Activated naive CD8-positive, alpha-beta T cell treated with anti-CD3 and anti-CD28 coated beads, Interleukin-2, amount 50 U/mL, for 24 hours (primary cell): ENCODE results near the gene KMT2D.

ENCODE experiments used
- ATAC-seq: fragments of 150-1000 bp; cut with Tn5 transposase; one replicate; pipeline ENCODE4 v1.10.0; 2021
- DNase-seq: peaks from one replicate; pipeline ENCODE4 v3.0.0; 2021
- H3K27ac Mint-ChIP-seq: one replicate; pipeline ENCODE4 v1.8.0; 2021; ENCODE audit warnings: mild to moderate bottlenecking, mixed read lengths
- H3K27me3 Mint-ChIP-seq: one replicate; pipeline ENCODE4 v1.8.0; 2021; ENCODE audit warnings: mixed read lengths
- H3K36me3 Mint-ChIP-seq: one replicate; pipeline ENCODE4 v1.8.0; 2021; ENCODE audit warnings: low read depth, mixed read lengths
- H3K4me1 Mint-ChIP-seq: one replicate; pipeline ENCODE4 v1.8.0; 2021; ENCODE audit warnings: mixed read lengths
- H3K4me3 Mint-ChIP-seq: one replicate; pipeline ENCODE4 v1.8.0; 2021; ENCODE audit warnings: mild to moderate bottlenecking, moderate library complexity, mixed read lengths
- H3K9me3 Mint-ChIP-seq: one replicate; pipeline ENCODE4 v1.8.0; 2021; ENCODE audit warnings: mixed read lengths

KMT2D gene

DNA sequence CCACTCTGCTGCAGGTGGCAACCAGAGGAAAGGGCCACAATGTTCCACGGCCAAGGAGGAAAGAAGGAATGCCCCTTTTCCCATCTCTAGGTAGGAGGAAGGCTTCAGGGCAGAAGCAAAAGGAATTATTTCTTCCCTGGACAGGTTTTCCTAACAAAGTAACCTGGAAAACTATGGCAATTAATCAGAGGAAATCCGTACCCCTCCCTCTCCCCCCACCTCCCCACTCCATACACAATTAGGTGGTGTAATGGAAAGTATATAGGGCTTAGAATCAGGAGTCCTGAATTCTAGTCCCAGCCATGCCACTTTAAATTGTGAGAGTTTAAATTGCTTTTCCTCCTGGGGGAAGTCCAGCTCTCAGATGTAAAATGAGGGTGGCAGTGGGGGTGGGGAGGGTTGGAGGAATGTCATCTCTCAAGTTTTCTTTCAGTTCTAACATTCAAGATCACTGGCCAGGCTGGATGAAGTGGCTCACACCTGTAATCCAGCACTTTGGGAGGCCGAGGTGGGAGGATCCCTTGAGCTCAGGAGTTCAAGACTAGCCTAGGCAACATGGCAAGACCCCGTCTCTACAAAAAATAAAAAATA lies 32.3 kb upstream of the KMT2D start:
- ATAC-seq (no peak), DNase-seq (no peak)
- no peak overlapping the region for H3K4me3 Mint-ChIP-seq
- H3K27me3 Mint-ChIP-seq, result peaks cover 61% of the 10 kb centered on the region
- H3K4me1 Mint-ChIP-seq, result peaks cover 51% of the 10 kb centered on the region
- H3K36me3 Mint-ChIP-seq, result peaks cover 5% of the 10 kb centered on the region
- no peaks in the 10 kb centered on the region for H3K9me3 Mint-ChIP-seq
- no peak overlapping the region for H3K27ac Mint-ChIP-seq

DNA sequence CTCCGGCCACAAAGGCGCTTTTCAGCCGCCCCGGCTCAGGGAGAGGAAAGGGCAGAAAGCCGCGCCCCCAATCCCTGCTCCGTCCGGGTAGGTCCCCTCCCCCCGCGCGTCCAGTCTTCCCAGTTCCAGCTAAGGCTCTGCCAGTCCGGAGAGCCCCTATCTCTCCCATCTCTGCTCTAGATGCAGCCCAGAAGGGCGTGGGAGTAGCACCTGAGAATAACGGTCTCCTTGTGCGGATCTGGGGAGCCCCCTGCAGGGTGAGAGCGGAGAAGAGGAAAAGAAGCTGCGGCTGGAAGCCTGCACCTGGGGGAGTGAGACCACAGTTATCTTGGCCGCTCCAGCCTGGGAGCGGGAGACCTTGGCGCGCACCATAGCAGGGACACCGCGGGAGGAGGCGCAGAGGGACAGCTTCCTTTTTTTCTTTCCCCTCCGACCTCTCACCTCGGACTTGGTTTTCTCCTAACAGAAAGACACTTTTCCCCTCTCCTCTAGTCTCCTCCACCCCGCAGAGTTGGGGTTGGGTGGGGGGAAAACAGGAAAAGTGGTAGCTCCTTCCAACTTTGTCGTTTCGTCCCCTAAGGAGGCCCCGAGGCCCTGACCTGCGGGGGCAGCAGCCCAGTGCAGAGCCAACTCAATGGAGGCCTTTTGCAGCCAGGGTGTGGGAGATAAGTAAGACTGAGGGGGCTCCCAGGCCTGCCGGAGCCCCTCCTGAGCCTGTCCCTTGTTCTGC lies 31.7 kb upstream of the KMT2D start:
- Mint-ChIP-seq H3K36me3 (peaks cover 5% of the 10 kb centered on the region), H3K9me3 (no peaks in the 10 kb centered on the region), H3K4me3 (peak overlapping the region; percentile 8), H3K4me1 (peaks cover 56% of the 10 kb centered on the region), H3K27ac (no peak overlapping the region), H3K27me3 (peaks cover 61% of the 10 kb centered on the region)
- DNase-seq (peak; percentile 70), ATAC-seq (peak; percentile 31)

DNA sequence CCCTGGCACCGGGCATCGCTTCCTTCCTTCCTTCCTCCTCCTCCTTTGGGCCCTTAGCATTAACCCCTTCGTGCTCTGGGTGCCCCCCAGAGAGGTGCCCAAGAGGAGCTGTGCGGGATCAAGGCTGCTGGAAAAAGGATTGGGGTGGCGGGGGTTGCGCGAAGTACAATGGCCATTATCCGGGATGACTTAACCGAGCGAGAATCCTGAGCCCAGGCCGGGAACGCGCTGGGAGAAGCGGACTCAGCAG lies 31.2 kb upstream of the KMT2D start:
- H3K4me1 Mint-ChIP-seq, result peaks cover 56% of the 10 kb centered on the region
- no peak overlapping the region for H3K27ac Mint-ChIP-seq
- no peak for ATAC-seq
- no peak overlapping the region for H3K4me3 Mint-ChIP-seq
- DNase-seq, result no peak
- H3K36me3 Mint-ChIP-seq, result peaks cover 5% of the 10 kb centered on the region
- H3K27me3 Mint-ChIP-seq, result peaks cover 61% of the 10 kb centered on the region
- no peaks in the 10 kb centered on the region for H3K9me3 Mint-ChIP-seq

DNA sequence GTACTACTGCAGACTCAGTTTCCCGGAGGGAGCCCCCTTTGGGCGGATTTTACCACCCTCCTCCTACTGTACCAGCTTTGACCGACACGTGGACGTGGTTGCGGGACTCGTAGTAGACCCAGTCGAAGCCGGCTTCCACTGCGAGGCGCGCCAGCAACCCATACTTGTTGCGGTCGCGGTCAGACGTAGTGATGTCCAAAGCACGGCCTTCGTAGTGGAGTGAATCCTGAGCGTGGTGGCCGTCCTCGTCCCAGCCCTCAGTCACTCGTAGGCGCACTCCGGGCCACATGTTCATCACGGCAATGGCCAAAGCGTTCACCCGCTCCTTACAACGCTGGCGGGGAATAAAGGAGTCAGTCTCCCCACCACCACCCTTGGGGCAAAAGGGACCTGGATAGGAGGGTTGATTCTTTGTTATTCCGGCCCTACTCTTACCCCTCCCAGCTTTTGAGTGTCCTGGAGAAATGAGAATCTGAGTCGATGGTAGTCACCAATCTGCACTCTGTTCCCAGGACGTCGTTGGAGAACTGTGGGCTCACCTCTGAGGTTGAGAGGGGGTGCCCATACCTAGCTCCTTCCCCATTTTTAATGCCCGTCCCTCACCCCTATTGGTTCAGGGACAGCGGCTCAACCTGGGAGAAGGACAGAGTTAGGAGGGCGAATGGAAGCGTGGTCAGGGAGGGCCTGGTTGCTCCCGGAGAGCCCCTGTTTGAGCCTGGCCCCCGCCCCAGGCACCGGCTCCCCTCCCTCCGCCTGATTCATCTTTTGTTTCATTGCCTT lies 30.7 kb upstream of the KMT2D start:
- Mint-ChIP-seq H3K4me1 (peaks cover 56% of the 10 kb centered on the region), H3K36me3 (peaks cover 3% of the 10 kb centered on the region), H3K9me3 (no peaks in the 10 kb centered on the region), H3K4me3 (no peak overlapping the region), H3K27me3 (peaks cover 61% of the 10 kb centered on the region), H3K27ac (no peak overlapping the region)
- ATAC-seq (no peak), DNase-seq (no peak)

DNA sequence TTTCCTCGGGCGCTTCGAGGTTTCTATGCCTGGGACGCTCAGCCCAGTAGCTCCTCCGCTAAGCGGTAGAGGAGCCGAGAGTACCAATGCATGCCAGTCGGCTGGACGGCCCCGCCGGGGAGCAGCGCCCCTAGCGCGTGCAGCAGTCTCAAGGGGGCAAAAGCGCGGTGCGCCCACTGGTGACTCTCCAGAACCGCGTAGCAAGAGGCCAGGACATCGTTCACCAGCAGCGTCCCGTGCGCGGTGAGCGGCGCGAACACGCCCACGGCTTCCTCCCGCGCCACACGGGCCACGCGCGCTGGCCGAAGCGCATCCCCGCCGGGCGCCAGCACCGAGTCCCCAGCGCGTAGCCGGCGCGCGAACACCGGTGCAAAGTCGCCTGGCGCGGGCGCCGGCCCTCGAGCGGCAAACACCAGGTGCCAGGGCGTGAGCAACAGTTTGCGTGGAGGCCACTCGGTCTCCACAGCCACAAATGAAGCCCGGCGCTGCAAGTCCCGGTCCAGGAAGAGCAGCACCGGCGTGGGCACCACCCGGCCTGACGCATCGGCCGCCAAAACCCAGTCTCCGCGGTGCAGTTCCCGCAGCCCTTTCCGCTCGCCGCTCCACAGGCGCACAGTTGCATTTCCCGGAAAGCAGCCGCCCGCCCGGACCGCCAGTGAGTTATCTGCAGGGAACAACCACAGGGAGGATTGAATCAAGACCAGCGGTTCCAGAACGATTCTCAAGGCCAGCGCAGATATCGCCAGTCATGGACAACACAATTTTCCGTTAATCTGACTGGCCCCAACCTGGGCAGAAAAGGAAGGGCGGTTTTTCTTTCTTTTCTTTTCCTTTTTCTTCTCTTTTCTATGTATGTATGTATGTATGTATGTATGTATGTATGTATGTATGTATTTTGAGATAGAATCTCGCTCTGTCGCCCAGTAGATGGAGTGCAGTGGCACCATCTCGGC lies 29.5 kb upstream of the KMT2D start:
- ATAC-seq, result no peak
- Mint-ChIP-seq H3K27me3 (peaks cover 53% of the 10 kb centered on the region), H3K27ac (no peak overlapping the region), H3K4me1 (peaks cover 56% of the 10 kb centered on the region), H3K4me3 (peak overlapping the region; percentile 67), H3K36me3 (no peaks in the 10 kb centered on the region), H3K9me3 (no peaks in the 10 kb centered on the region)
- peak; percentile 45 for DNase-seq

DNA sequence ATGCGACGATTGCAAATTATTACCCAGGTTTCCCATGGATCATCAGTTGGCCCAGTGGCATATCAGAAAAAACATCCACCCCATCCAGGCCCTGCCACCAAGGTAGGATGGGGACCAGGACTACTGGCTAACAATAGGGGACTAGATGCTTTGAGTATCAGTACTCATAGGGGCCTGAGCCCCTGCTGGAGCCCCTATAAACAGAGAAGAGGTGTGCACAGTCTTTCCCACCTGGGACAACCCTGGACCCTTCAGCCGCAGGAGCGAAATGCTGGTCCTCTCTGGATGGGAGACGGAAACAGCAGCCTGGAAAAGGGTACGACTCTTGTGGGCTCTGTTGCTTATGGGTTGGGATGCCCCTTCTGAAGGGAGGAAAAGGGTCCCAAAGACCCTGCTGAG lies 28.3 kb upstream of the KMT2D start:
- Mint-ChIP-seq H3K4me3 (no peak overlapping the region), H3K27me3 (peaks cover 47% of the 10 kb centered on the region), H3K36me3 (no peaks in the 10 kb centered on the region), H3K27ac (no peak overlapping the region), H3K4me1 (peaks cover 51% of the 10 kb centered on the region), H3K9me3 (no peaks in the 10 kb centered on the region)
- no peak for ATAC-seq
- DNase-seq, result no peak

DNA sequence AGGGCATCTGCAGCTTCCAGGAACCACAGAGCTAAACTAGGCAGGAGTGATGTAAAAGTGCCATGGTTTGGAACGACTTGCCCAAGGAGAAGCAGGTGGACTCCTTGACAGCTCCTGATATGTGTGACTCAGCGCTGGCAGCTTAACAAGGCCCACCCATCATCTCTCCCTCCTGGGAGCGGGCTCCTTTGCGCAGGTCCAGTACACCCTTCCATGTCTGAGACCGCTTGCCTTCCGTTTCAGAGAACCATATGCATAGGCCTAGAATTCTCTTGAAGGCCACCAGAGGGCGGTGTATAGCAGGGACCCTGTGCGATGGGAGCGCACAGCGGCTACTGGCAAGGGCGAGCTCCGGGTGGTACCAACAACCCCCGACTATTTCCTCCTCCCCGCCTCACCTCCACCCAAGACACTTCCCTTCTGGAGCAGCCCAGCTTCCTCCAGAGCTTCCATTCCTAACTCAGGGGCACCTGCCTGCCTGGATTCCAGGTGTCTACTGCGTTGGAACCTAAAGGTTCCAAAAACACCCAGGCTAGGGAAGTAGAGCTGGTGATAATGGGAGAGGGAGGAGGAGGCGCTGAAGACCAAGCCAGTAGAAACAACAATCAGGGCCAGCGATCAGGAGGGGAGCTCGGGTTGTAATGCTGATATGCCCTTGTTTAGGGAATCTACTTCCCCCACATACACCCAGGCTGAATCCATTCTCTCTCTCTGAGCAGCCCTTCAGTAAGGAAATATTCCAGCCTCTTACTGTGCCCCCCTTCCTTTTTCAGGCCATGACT lies 27.7 kb upstream of the KMT2D start:
- Mint-ChIP-seq H3K27me3 (peaks cover 41% of the 10 kb centered on the region), H3K4me1 (peaks cover 45% of the 10 kb centered on the region), H3K27ac (no peak overlapping the region)

DNA sequence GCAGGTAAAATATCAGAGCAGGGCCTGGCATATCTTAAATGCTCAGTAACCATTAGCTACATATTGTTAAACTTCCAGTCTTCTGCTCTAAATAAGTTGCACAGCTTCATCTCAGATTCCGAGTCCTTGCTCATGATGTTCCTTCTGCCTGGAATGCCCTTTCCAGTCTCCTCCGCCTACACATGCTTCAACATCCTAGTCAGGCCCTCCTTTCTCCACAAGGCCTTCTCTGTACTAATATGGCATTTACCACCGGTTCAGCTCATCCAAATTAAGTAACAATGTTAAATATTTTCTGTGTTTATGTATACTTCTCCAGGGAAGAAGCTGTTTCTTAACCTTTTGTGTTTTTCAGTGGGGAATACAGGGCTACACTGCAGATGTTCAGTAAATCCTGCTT lies 25.5 kb upstream of the KMT2D start:
- Mint-ChIP-seq H3K27me3 (peaks cover 20% of the 10 kb centered on the region), H3K4me1 (peaks cover 28% of the 10 kb centered on the region)
- DNase-seq, result no peak

More for the DNA sequence above, 27.7 kb upstream of the KMT2D start:
- Mint-ChIP-seq H3K9me3 (no peaks in the 10 kb centered on the region), H3K4me3 (peak overlapping the region; percentile 17), H3K36me3 (no peaks in the 10 kb centered on the region)
- ATAC-seq, result peak; percentile 96
- DNase-seq, result peak; percentile 80

DNA sequence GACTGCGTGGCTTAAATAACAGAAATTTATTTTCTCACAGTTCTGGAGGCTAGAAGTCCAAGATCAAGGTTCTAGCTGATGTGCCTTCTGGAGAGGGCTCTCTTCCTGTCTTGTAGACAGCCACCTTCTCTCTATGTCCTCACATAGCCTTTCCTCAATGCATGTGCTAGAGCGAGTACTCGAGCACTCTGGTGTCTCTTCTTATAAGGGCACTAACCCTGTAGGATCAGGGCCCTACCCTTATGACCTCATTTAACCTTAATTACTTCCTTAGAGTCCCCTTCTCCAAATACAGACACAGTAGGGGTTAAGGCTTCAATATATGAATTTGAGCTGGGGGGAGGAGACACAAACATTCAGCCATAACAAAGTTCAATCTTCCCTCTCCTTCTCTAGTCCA lies 23.8 kb upstream of the KMT2D start:
- Mint-ChIP-seq H3K9me3 (no peaks in the 10 kb centered on the region), H3K27me3 (peaks cover 11% of the 10 kb centered on the region), H3K36me3 (no peaks in the 10 kb centered on the region), H3K4me1 (peaks cover 15% of the 10 kb centered on the region), H3K4me3 (no peak overlapping the region), H3K27ac (no peak overlapping the region)
- DNase-seq (no peak), ATAC-seq (no peak)

More for the DNA sequence above, 25.5 kb upstream of the KMT2D start:
- H3K9me3 Mint-ChIP-seq, result no peaks in the 10 kb centered on the region
- H3K36me3 Mint-ChIP-seq, result no peaks in the 10 kb centered on the region
- H3K27ac Mint-ChIP-seq, result no peak overlapping the region
- ATAC-seq, result no peak
- H3K4me3 Mint-ChIP-seq, result no peak overlapping the region

DNA sequence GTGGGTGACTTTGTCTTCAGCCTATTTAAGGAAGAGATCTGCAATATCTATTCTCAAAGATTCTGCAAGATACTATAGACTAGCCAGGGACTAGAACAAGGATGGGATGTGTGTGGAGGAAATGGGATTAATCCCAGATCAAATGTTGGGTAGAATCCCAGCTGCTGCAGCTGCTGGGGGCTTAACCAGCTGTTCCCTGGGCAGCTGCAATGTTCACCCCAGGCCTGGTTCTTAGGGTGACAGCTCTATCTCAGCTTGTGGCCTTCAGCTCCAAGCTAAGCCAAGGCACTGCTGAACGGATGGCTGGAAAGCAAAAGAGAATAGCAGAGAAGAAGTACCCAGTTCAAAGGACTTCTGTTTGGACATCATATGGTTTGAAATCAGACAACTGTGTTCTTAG lies 19.2 kb upstream of the KMT2D start:
- Mint-ChIP-seq H3K4me3 (no peak overlapping the region), H3K27ac (no peak overlapping the region), H3K27me3 (peaks cover 5% of the 10 kb centered on the region), H3K4me1 (no peaks in the 10 kb centered on the region), H3K36me3 (no peaks in the 10 kb centered on the region), H3K9me3 (no peaks in the 10 kb centered on the region)
- ATAC-seq (no peak), DNase-seq (no peak)

DNA sequence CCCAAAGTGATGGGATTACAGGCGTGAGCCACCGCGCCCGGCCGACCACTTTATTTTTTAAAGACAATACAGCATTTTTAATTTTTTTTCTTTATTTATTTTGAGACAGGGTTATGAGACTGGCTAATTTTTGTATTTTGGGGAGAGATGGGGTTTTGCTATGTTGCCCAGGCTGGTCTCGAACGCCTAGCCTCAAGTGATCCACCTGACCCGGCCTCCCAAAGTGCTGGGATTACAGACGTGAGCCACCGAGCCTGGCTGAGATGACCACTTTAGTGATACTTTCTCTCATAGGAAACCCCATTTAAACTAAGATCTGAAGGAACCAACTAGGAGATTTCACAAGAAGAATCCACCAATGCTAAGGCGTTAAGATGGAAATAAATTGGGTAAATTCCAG lies 10.4 kb upstream of the KMT2D start:
- Mint-ChIP-seq H3K9me3 (no peaks in the 10 kb centered on the region), H3K4me1 (peaks cover 21% of the 10 kb centered on the region), H3K27me3 (no peaks in the 10 kb centered on the region), H3K27ac (no peak overlapping the region), H3K4me3 (no peak overlapping the region), H3K36me3 (peaks cover 4% of the 10 kb centered on the region)
- no peak for ATAC-seq
- no peak for DNase-seq

DNA sequence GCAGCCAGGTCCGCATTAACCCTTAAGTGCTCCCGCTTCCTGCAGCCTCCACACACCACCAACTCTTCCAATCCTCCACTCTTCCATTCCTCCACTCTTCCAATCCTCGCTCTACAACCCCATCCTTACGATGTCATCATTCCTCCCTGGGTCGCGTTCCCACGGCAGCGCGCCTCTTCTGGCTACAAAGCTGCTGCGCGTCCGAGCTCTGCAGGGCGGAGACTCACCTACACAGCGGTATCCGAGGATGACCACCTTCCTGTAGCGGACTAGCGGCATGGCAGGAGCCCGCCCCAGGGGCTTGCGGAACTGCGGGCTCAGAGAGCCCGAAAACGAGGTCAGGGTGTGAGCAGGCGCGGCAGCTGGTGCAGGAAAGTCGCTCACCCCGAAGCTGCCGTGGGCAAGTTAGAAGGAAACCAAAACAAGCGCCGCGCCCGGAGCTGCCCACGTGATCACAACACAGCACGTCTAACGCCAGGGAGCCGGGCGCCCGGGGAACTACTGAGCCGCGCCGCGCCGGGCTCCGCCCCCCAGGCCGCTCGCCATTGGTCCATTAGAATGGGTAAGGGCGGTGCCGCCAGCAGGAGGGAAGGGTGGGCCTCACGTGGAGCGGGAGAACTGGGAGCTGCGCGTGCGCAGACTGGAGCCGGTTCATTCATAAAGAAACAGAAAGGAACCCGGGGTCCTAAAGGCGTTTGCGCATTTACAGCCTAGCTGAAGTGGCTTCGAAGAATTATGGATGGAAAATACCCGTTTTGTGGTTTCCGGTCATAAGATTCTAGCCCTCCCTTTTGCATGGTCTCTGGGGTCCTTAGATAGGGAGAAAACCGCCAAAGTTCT lies 9.1 kb upstream of the KMT2D start, which contains the start of gene RHEBL1:
RHEBL1 (minus strand) TSS at position 473 of the 840 bp plus-strand sequence; CDS start at position 279, 194 bp downstream.
- Mint-ChIP-seq H3K36me3 (peaks cover 7% of the 10 kb centered on the region), H3K4me3 (peak within 1 kb of the TSS; percentile 95), H3K27me3 (no peaks in the 10 kb centered on the region), H3K9me3 (no peaks in the 10 kb centered on the region), H3K4me1 (peaks cover 21% of the 10 kb centered on the region), H3K27ac (peak within 1 kb of the TSS; percentile 88)
- peak; percentile 99 for ATAC-seq
- peak; percentile 99 for DNase-seq

DNA sequence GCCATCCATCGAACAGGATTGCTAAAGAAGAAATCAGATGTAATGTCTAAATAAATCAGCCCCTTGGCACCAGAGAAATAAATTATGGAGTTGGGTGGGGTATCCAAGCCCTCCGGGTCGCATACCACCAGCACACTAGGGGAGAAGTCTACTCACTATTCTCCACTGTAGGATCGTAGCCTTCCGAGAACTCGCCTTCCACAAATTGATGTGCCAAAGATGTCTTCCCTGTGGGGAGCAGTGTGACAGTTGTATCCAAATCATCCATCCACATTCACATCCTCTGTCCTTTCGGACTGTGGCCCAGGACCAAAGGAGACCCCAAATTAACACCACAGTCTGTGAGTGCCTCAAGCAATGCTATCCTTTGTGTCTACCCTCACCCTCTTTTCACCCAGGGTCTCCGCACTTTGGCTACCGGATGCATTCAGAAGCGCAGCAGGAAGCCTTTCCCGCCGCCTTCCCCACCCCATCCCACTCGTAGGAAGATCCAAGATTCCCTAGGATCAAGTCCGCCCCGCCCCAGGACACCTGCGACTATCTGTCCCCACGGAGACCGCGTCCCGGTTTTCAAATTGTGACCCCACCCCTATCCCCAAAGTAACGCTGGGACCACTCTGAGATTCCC lies 8.4 kb upstream of the KMT2D start:
- H3K27me3 Mint-ChIP-seq, result no peaks in the 10 kb centered on the region
- DNase-seq (no peak), ATAC-seq (no peak)
- no peaks in the 10 kb centered on the region for H3K9me3 Mint-ChIP-seq
- H3K36me3 Mint-ChIP-seq, result peaks cover 7% of the 10 kb centered on the region
- peak overlapping the region; percentile 95 for H3K4me3 Mint-ChIP-seq
- H3K27ac Mint-ChIP-seq, result peak overlapping the region; percentile 88
- H3K4me1 Mint-ChIP-seq, result peaks cover 21% of the 10 kb centered on the region
